Measurements from ENCODE around the gene SLC6A19.

DNA sequence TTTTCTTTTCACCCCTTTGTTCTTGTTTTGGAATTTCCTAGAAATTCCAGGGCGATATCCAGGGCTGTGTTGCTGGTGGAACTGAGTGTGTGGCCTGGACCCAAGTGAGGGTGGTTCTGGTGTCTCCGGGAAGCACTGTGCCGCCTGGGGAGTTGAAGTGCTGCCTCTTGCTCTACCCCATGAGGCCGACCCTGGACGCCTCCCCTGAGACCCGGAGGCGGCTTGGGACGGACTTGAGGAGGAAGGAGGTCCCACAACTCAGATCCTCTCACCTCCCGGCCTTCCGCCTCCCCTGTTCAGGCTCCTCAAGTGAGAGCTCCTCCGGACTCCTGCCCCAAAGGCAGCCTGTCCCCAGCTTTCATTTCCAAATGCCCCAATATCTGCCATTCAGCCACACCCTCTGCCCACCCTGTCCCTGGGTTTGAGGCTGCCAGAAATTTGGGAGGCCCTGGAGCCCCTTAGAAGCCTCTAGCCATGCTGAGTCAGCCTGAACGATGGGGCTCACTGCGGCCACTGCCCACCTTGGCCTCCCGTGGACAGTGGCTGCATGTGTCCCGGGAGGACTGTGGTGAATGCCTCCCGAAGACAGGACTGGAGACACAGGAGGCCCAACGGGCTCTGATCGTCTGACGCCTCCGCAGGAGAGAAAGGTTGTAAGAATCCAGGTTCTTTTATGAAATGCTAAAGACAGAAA, 42.6 kb upstream of the SLC6A19 start:
- TF ChIP-seq, protein P1, sequence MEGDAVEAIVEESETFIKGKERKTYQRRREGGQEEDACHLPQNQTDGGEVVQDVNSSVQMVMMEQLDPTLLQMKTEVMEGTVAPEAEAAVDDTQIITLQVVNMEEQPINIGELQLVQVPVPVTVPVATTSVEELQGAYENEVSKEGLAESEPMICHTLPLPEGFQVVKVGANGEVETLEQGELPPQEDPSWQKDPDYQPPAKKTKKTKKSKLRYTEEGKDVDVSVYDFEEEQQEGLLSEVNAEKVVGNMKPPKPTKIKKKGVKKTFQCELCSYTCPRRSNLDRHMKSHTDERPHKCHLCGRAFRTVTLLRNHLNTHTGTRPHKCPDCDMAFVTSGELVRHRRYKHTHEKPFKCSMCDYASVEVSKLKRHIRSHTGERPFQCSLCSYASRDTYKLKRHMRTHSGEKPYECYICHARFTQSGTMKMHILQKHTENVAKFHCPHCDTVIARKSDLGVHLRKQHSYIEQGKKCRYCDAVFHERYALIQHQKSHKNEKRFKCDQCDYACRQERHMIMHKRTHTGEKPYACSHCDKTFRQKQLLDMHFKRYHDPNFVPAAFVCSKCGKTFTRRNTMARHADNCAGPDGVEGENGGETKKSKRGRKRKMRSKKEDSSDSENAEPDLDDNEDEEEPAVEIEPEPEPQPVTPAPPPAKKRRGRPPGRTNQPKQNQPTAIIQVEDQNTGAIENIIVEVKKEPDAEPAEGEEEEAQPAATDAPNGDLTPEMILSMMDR (IDR thresholded peaks at IDR 0.05), result no peak
- TF ChIP-seq POLR2A (IDR thresholded peaks at IDR 0.05) (no peak), POLR2AphosphoS5 (IDR thresholded peaks at IDR 0.05) (no peak)

Measured in prostate gland (tissue), 2 donors.